ENCODE results near the gene RGS7.

RGS7 gene

DNA sequence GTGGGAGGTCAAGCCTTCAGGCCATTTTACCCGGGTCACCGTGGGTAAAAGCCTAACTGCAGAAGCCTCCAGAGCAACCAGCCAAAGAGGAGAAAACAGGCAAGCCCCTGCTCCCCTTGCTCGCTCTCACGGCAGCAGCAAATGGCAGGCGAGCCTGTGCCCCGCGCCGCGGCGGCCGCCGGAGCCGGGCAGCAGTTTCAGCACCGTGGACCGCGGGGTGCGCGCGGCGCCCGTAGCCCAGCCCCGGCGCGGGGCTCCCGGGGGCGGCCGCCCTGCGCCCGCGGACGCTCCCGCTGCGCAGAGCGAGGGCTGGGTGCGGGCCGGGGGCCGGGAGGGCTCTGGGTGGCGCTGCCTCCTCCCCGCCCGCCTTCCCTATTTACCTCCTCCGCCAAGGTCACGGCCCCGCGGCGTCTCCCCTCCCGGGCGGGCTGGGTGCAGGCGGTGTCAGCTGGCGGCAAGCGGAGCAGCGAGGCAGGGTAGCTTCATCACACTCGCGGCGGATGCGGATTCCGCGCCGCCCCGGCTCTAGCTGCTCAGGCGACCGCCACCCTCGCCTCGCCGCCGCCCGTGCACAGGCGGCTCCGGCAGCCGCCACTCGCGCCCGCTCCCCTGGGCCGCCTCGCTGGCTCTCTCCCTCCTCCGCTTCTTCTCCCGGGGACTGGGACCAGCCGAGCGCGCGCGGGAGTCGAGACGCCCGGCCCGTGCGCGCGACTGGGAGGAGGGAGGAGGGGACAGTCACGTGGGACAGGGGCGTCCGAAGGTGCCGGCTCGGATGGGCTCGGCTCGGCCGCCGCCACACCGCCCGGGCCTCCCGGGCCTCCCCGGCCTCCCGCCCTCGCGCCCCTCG, at the start of gene RGS7:
Gene RGS7 (minus strand): TSS at position 687 of the 847 bp plus-strand sequence.
- DNase-seq (ENCODE audit: low spot score) (no peak), FAIRE-seq (no peak)

DNA sequence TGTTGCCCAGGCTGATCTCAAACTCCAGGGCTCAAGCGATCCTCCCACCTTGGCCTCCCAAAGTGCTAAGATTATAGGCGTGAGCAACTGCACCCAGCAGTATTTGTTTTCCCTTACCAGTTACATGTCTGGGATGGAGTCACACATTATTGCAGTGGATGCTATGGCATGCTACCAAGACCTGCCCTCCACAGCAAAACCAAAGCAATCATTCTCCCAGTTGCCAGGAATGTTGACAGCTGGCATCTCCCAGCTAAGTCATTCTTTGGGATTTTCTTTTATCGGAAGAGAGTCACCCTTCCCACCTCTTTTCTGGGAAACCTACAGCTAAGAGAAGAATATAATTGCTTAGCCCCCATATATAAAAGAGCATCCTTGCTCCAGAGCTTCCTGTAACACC, 49.4 kb upstream of the RGS7 start:
- DNase-seq (ENCODE audit: low spot score) (no peak), FAIRE-seq (no peak)

DNA sequence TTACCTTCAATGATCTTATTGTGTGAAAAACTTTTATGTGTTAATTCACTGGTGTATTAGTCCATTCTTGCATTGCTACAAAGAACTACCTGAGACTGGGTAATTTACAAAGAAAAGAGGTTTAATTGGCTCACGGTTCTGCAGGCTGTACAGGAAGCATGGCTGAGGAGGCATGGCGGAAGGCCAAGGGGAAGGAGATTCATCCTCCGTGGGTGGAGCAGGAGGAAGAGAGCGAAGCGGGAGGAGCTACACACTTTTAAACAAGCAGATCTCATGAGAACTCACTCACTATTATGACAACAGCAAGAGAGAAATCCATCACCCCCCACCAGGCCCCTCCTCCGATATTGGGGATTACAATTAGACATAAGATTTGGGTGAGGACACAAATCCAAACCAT, 44.2 kb upstream of the RGS7 start:
- no peak for DNase-seq (ENCODE audit: low spot score)
- FAIRE-seq = no peak

DNA sequence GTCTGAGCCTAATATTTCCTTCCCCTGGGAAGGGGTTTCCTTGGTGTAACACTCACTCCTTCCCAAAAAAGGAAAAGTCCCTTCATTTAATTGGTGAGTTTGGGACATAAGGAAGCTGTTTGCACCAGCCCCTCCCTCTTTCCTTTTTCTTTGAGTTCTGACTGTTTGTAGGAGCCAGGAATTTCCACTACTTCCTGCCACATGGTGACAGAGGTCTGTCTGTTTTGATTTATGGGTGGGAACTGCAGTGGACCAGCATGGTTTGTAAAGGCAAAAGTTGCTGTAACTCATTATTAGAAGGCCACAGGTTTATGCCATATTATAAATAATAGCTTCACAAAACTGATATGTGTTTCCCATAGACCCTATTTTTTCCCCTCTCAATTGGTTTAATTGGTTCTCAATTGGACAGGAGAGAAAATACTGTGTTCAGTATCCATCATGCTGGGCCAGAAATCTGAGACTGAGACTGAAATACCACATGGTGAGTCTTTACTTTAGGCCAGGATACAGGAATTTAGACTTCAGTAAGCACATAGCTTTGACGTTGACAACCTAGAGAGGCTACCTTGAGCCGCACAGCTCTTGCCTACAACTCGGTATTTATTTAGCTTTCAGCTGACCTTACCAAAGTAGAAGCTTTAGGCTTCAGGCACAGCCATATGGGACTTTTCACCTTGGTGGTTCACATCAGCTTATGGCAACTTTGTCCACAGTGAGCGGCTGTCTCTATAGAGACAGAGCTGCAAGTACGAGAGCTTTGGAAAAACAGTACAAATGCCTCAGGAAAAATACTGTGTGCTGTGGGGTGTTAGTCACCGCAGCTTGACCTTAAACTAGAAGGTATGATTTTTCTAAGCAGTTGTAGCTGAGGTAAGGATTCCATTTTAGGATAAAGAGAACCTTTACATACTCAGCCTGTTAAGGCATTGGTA, 40.0 kb upstream of the RGS7 start:
- DNase-seq (ENCODE audit: low spot score) = no peak
- FAIRE-seq = no peak

DNA sequence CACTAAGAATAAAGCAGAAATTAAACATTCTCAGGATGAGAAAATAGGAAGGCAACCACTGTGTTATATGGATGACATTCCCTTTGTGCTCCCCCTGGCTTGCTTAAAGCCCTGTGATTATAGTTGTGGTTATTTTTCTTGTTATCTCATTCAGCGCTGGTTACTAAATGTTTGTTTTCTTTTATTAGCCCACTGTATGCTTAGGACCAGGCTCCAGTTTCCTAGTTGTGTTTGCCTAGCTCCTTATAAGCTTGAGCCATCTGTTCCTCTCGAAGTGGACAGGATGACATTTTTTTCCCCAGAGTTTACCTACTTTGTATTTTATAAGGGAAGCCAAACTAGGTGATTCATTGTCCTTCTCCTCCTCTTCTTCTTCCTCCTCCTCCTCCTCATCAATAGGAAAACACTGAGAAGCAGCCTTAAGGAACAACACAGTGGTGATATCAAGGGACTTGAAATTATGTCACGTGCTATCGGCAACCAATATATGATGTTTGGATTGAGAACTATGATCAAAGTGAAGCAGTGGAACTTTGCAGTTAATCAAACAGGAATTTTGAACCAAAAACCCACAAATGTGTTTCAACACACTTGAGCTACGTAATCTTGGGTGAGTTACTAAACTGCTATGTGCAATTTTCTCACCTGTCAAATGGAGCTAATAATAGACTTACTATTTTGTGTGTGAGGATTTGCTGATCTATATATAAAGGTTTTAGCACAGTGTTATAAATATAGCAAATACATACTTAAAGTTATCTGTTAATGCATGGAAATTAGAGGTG, 35.1 kb upstream of the RGS7 start:
- no peak for FAIRE-seq
- no peak for DNase-seq (ENCODE audit: low spot score)

DNA sequence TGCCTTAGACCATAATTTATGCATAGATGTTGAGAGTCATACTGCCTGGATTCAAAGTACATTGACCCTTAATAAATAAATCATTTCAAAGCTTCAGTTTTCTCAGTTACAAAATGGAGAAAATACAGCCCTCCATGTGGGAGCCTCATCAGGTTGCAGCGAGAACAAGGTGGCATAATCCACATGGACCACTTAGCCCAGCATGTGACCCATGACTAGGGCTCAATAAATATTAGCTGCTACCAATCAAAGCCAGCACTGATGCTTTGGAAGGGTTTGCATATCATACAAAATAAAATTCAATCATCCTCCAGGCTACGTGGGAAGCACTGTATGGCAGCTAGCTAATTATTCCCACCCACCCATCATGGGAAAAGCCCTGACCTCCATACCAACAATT, 33.5 kb upstream of the RGS7 start:
- FAIRE-seq = no peak
- DNase-seq (ENCODE audit: low spot score) = no peak

DNA sequence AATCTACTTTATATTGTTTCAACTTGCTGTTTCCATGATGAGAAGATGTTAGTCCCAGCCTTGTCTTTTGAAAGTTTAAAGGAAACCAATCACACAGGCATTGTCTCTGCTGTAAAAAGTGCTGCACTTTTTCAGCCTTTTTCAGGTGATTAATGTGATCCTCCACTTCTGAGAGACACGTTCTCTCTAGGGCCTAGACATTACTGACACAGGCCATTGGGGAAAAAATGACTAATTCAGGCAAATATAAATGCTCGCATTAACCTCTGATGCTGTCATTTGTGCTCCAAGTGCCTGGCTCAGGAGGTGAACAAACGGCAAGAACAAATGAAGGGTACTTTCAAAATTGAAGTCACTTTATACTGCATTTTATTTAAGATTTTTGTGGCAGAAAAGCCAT, 32.4 kb upstream of the RGS7 start:
- no peak for DNase-seq (ENCODE audit: low spot score)
- FAIRE-seq = no peak

DNA sequence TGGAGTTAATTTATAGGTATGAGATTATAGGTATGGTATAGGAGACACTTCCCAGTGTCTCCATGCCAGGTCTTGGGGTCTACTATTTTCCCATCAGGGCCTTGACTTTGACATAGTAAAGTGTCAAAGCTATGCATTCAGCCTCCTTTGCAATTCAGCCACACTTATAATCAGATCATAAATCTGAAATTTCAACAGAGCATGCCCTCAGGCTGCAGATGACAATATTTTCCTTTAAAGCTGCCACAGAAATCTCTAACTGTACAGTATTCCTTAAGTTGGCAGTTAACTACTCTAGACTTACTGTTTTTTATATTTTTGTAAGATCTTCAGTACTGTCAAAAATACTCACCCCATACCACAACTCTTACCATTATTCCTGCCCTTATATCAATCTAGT, 30.2 kb upstream of the RGS7 start:
- DNase-seq (ENCODE audit: low spot score) (no peak), FAIRE-seq (no peak)

DNA sequence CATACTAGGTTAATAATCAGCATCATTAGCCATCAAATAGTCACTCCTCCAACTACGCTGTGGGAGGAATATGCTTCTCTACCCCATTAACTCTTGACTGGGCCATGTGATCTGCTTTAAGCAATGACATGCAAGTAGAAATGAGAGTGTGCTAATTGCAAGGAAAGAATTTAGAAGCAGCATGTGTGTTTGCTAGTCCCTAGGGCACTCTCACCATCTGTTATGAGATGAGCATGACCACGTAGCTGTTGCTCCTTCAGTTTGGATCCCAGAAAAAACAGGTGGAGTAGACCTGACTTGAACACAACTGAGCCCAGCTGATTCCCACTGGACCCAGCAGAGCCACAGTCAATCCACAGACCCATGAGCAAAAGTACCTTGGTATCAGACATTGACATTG, 19.7 kb upstream of the RGS7 start:
- DNase-seq (ENCODE audit: low spot score) = no peak
- FAIRE-seq = no peak

DNA sequence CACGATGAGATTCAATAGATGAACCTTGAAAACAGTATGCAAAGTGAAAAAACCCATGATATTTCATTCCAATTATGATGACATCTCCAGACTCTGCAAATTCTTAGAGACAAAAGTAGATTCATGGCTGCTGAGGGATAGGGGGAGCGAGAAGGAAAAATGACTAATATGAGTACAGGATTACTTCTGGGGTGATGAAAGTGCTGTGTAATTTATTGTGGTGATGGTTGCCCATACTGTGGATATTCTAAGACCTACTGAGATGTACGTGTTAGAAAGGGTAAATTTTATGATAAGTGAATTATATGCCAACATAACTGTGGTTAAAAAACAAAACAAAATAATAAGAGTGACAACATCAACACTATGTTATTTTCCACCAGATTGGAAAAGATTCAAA, 18.9 kb upstream of the RGS7 start:
- FAIRE-seq (no peak), DNase-seq (ENCODE audit: low spot score) (no peak)

DNA sequence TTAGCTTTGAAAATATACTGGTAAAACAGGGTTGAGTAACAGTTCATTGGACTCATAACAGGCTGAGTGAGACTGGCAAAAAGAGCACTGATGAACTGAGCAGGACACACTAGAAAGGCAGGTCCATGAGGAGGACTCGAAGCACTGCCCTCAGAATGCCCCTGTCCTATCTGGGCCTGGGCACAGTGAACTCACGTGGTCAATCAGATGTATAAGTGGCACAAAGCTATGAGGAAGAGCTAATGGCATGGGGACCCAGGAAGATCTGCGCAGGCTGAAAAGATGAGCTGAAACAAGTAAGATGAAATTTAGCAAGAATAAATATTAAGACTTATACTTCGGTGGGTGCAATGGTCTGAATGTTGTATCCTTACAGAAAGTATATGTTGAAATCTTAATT, 9.2 kb upstream of the RGS7 start:
- no peak for DNase-seq (ENCODE audit: low spot score)
- no peak for FAIRE-seq

DNA sequence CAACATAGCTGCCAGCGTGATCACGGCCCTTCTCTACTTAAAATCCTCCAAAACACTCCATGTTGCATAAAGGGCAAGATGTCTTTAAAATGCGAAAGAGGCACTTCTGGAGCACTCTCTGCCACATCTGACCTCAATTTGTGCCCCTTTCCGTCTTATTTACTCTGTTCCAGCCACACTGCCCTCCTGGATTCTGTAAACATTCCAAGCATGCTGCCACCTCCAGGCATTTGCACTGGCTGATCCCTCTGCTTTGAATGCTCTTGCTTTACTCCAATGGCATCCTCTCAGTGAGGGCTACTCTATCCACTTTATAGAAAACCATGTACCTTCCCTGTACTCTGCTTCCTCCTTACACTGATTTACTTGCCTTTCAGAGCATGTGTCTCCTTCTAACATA, 5.3 kb upstream of the RGS7 start:
- no peak for DNase-seq (ENCODE audit: low spot score)
- no peak for FAIRE-seq

DNA sequence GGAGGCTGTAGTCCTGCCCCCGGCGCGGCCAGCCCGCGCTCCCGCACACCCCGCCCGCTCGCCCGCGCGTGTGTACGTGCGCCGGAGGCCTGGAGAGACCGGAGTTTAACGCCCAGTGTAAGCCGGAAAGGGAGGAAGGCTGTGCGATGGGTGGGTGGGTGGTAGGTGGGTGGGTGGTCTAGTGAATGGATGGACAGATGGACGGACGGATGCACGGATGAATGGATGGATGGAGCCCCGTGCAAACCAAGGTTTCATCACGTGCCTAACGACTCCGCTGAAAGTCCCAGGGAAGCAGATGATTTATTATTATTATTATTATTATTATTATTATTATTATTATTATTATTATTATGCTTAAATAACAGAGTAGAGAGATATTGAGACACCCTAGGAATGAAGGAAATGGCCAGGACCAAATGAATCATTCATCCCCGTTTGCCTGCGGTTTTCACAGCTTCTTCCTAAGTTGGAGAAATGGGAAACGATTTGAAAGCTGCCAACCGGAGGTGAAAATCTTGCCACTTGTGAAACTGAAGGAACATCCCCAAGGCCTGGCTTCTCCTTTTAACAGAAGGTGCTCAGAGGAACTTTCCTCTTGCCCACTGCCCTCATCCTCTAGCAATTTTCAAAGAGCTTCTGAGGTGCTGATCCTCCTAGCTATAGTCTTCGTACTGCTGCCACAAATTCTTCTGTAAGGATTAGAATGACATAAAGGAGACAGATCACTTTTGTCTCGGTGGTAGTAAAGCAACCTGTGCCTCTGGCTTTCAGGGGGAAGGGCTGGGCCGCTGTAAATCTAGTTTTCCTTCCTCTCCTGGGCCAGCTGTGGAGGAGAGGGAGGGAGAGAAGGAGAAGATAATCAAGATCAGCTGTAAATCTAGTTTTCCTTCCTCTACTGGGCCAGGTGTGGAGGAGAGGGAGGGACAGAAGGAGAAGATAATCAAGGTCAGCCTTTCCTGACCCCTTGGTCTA, 648 bp upstream of the RGS7 start:
- FAIRE-seq (no peak), DNase-seq (ENCODE audit: low spot score) (no peak)

DNA sequence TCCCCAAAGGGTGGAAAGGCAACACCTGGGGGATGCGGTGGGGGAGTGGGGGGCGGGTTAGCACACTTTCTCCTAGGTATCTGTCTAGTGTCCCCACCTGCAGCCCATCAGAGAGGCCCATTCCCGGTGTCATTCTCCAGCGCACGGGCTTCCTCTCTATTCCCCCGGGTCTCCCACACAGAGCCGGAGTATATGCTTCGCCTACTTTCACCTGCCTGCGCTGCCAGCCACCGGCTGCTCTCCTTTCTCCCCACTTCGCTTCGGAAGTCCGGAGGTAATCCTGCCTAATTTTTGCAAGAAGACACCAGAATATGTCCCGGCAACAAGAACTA, 852 bp downstream of the RGS7 start:
- no peak for FAIRE-seq
- no peak for DNase-seq (ENCODE audit: low spot score)

DNA sequence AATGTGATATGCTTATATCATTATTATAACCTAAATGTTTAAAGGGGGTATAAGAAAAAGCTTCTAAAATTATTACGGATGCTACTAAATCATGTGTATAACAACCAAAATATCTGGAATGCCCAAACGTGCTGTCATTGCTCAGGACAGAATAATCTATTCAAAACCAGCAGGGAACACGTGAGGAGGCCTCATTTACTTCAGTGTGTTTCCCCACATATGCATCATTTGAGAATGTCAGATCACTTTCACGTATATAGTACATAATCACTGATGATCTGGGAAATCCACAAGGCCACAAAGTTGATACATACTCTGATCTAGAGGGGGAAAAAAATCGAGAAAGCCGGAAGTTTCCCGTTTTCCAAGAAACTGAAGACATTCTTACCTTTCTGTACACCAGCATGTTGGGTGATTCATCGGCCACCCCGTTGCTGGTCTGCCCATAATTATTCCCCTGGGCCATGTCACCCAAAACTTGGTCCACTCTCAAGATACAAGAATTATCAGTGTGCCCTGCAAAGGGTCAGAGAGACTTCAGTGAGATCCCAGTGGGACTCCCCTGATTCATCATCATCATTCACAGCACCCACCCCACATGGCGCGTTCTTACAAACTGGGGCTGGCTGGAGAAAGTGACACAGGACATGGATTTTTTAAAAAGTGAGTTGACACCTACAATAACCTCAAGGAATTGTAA, 1.5 kb downstream of the RGS7 start:
- DNase-seq (ENCODE audit: low spot score) = no peak
- FAIRE-seq = no peak

DNA sequence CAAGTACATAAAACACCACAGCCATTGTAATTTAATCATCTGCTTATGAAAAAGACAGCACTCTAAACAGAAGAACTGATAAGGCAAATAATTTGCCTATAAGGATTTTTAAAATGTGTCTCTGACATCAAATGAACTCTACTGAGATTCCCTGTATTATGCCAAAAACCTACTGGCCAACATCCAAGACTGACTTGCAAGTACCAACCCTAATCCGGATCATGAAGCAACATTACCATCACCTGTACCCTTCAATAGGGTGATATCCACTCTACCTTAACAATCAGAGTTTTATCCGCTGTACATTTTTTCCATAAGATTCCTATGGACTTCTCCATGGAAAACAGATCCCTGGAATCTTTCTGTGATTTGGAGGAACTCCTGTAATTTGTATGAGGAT, 4.6 kb downstream of the RGS7 start:
- no peak for DNase-seq (ENCODE audit: low spot score)
- FAIRE-seq = no peak

DNA sequence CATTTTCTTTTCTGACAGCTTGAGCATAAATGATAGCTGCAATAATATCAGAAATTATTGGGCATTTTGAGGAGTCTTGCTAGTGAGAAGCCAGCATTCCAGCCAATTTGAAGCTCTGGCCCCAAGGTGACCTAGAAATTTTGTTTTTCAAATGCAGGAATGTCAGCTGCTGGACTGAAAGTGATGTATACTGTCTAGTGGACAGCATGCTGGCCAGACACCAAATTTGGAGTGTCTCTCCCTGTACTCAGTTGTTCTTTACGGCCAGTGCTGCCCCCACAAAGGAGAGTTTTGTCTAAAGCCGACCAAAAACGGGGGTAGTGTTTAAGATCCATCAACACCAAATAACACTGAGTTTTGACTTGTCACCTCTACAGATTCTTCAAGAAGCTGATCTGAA, 5.2 kb downstream of the RGS7 start:
- DNase-seq (ENCODE audit: low spot score) (no peak), FAIRE-seq (no peak)

DNA sequence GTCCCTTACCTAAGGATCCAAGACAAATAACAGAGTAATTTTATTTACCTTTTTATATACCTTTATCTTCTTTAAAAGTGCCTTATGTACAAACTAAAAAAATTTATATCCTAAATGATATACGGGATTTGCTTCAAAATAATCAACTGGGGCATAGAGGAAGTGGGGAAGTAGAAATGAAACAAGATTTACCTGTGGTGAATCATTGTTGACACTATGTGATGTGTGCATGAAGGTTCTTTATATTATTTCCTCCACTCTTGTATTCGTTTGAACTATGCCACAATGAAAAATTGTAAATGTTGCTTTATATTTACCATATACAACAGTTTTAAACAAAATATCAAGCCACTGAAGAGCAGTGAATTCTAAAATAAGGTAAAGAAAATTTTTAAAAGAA, 13.0 kb downstream of the RGS7 start:
- FAIRE-seq = no peak
- no peak for DNase-seq (ENCODE audit: low spot score)

DNA sequence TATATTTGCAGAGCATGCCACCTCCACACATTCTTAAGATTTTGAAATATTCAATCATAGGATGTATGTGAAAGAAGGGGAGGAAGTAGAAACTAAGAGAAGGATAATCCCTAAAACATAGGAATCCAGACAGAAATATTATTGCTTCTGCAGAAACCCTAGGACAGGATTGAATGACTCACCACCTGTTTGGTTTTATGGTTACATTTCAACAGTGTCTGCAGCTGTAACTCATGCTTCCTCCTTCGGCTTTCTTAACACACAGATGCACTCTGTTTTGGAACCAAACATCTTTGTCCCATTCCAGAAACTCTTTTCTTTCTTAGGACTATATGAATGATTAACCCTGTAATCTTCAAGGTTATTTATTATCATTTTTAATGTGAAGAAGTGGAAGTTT, 20.7 kb downstream of the RGS7 start:
- FAIRE-seq = no peak

DNA sequence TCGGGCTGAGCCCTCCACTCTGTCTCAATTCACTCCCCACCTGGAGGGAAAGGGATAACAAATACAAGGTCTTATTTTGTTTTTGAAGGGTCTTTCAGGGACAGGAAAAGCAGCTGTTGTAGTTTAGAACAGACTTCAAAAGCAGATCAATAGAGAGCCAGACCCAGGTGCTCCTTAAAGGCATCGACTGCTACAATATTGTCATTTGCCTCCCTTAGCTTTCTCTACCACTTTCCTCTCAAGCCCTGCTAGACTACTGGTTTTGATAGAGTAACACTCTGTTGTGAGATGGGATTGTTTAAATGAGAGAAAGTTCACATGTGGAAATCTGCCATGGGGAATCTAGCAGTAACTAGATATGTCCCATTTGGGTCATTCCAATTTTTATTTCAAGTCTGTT, 24.0 kb downstream of the RGS7 start:
- FAIRE-seq = no peak
- DNase-seq (ENCODE audit: low spot score) = no peak

More for the DNA sequence above, 20.7 kb downstream of the RGS7 start:
- no peak for DNase-seq (ENCODE audit: low spot score)
